Measurements from ENCODE around the gene SP100. TPM values are rescaled to one million over a fixed set of nuclear protein-coding genes. Genes with fewer than 3 reads are reported as not detected.

SP100 gene
- total RNA-seq, 4 donors from 2014 or later: 70.1 to 102 (median 92.5) TPM

GRCh38 chr2:230537531-230537976 lies 121.6 kb downstream of the SP100 start:
- Histone ChIP-seq H3K27me3 (no peaks in the 10 kb centered on the region), H3K4me3 (no peak overlapping the region), H3K4me1 (no peaks in the 10 kb centered on the region), H3K36me3 (peaks cover 0 to 34% of the 10 kb centered on the region in 2 donors), H3K9me3 (peaks cover 0 to 20% (median 0%) of the 10 kb centered on the region in 3 donors), H3K27ac (no peak overlapping the region)
- WGBS, 2 donors (ENCODE audit: low coverage in 1 of 2): 55% methylated on average over 2 of the region's 4 CpGs; no CpG with 5 or more reads in 1 of the 2 donors
- no peak for TF ChIP-seq CTCF (IDR thresholded peaks at IDR 0.05)
- TF ChIP-seq POLR2AphosphoS5 (IDR thresholded peaks at IDR 0.05): no peak
- TF ChIP-seq POLR2A (IDR thresholded peaks at IDR 0.05): no peak
- TF ChIP-seq EP300 (IDR thresholded peaks at IDR 0.05): no peak
- ATAC-seq: no peak

GRCh38 chr2:230540332-230540731 lies 124.3 kb downstream of the SP100 start:
- H3K9me3 ChIP-seq: peaks cover 0 to 46% (median 0%) of the 10 kb centered on the region in 3 donors
- peaks cover 0 to 56% of the 10 kb centered on the region in 2 donors for H3K36me3 ChIP-seq
- 100% methylated on average over 1 of the region's 1 CpG for WGBS, 2 donors (ENCODE audit: low coverage in 1 of 2)
- H3K27me3 ChIP-seq: no peaks in the 10 kb centered on the region
- no peak for TF ChIP-seq POLR2A (IDR thresholded peaks at IDR 0.05)
- TF ChIP-seq POLR2AphosphoS5 (IDR thresholded peaks at IDR 0.05): no peak
- no peak for TF ChIP-seq EP300 (IDR thresholded peaks at IDR 0.05)
- TF ChIP-seq CTCF (IDR thresholded peaks at IDR 0.05): no peak
- ATAC-seq: no peak
- no peak overlapping the region for H3K4me3 ChIP-seq
- H3K27ac ChIP-seq: no peak overlapping the region
- no peaks in the 10 kb centered on the region for H3K4me1 ChIP-seq

GRCh38 chr2:230541934-230542380 lies 126.0 kb downstream of the SP100 start:
- no peak for ATAC-seq
- no peak overlapping the region for H3K27ac ChIP-seq
- TF ChIP-seq POLR2A (IDR thresholded peaks at IDR 0.05) (no peak), EP300 (IDR thresholded peaks at IDR 0.05) (no peak), CTCF (IDR thresholded peaks at IDR 0.05) (no peak), POLR2AphosphoS5 (IDR thresholded peaks at IDR 0.05) (no peak)
- WGBS, 2 donors (ENCODE audit: low coverage in 1 of 2): 74 to 87% methylated on average over 3 of the region's 3 CpGs
- peaks cover 0 to 56% of the 10 kb centered on the region in 2 donors for H3K36me3 ChIP-seq
- H3K27me3 ChIP-seq: no peaks in the 10 kb centered on the region
- no peak overlapping the region for H3K4me3 ChIP-seq
- H3K4me1 ChIP-seq: no peaks in the 10 kb centered on the region
- peaks cover 0 to 51% (median 0%) of the 10 kb centered on the region in 3 donors for H3K9me3 ChIP-seq

- peaks cover 0 to 51% (median 0%) of the 10 kb centered on the region in 3 donors for H3K9me3 ChIP-seq
- TF ChIP-seq POLR2AphosphoS5 (IDR thresholded peaks at IDR 0.05): no peak
- no peak for TF ChIP-seq CTCF (IDR thresholded peaks at IDR 0.05)
- no peak for TF ChIP-seq POLR2A (IDR thresholded peaks at IDR 0.05)
- TF ChIP-seq EP300 (IDR thresholded peaks at IDR 0.05): no peak
Observed at GRCh38 chr2:230542751-230543150, 126.8 kb downstream of the SP100 start.

GRCh38 chr2:230552181-230552580 lies 136.2 kb downstream of the SP100 start:
- TF ChIP-seq CTCF (IDR thresholded peaks at IDR 0.05) (no peak), EP300 (IDR thresholded peaks at IDR 0.05) (no peak), POLR2AphosphoS5 (IDR thresholded peaks at IDR 0.05) (no peak), POLR2A (IDR thresholded peaks at IDR 0.05) (no peak)
- Histone ChIP-seq H3K27ac (no peak overlapping the region), H3K9me3 (peaks cover 0 to 23% (median 0%) of the 10 kb centered on the region in 3 donors), H3K4me1 (no peaks in the 10 kb centered on the region), H3K36me3 (no peaks in the 10 kb centered on the region), H3K27me3 (no peaks in the 10 kb centered on the region), H3K4me3 (no peak overlapping the region)
- 33 to 100% methylated on average over 1 of the region's 2 CpGs for WGBS, 2 donors (ENCODE audit: low coverage in 1 of 2)
- no peak for ATAC-seq

More at GRCh38 chr2:230542751-230543150, 126.8 kb downstream of the SP100 start:
- WGBS, 2 donors (ENCODE audit: low coverage in 1 of 2): 81 to 88% methylated on average over 2 of the region's 2 CpGs
- Histone ChIP-seq H3K27me3 (no peaks in the 10 kb centered on the region), H3K4me1 (no peaks in the 10 kb centered on the region), H3K27ac (no peak overlapping the region), H3K36me3 (peaks cover 0 to 56% of the 10 kb centered on the region in 2 donors), H3K4me3 (no peak overlapping the region)
- ATAC-seq: no peak

Measured in gastroesophageal sphincter (tissue), 4 donors.